Glomerular endothelial cell (primary cell): Measurements from ENCODE around the gene KCNH3. TPM values are rescaled to one million over a fixed set of nuclear protein-coding genes. Genes with fewer than 3 reads are reported as not detected.

Experiments used
- DNase-seq: peaks from one replicate; pipeline ENCODE4 v3.0.0-alpha.2; 2011; ENCODE audit warnings: low read depth, low spot score; ENCODE audit errors: extremely low read depth
- total RNA-seq: library from RNA; depleted of rRNA; stranded (reverse); fragments of >200 nt; gene quantifications from 2 replicates; pipeline ENCODE4 v1.2.3, GENCODE V29; 2015

The KCNH3 gene
- total RNA-seq, 1 donor from 2014 or later = not detected

DNA sequence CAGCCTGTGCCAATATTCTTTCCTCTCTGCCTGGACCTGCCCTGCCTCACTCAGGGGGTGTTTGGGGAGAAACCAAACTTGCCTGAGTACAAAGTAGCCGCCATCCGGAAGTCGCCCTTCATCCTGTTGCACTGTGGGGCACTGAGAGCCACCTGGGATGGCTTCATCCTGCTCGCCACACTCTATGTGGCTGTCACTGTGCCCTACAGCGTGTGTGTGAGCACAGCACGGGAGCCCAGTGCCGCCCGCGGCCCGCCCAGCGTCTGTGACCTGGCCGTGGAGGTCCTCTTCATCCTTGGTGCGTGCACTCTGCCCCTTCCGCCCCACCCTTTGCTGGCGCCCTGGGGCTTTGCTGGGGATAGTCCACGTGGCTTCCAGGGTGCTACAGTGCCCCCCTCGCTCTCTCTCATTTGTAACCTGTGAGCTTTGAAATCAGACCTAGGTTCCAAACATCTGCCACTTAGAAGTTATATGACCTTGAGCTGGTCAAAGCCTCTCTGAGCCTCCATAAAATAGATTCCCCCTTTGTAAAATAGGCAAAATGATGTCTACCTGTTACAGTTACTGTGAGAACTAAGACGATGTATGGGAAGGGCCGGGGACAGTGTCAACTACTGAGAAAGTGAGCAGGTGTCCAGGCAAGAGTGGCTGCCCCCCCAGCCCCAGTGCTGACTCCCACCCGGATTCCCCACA is 4.5 kb downstream of the KCNH3 start:
- DNase-seq = no peak

DNA sequence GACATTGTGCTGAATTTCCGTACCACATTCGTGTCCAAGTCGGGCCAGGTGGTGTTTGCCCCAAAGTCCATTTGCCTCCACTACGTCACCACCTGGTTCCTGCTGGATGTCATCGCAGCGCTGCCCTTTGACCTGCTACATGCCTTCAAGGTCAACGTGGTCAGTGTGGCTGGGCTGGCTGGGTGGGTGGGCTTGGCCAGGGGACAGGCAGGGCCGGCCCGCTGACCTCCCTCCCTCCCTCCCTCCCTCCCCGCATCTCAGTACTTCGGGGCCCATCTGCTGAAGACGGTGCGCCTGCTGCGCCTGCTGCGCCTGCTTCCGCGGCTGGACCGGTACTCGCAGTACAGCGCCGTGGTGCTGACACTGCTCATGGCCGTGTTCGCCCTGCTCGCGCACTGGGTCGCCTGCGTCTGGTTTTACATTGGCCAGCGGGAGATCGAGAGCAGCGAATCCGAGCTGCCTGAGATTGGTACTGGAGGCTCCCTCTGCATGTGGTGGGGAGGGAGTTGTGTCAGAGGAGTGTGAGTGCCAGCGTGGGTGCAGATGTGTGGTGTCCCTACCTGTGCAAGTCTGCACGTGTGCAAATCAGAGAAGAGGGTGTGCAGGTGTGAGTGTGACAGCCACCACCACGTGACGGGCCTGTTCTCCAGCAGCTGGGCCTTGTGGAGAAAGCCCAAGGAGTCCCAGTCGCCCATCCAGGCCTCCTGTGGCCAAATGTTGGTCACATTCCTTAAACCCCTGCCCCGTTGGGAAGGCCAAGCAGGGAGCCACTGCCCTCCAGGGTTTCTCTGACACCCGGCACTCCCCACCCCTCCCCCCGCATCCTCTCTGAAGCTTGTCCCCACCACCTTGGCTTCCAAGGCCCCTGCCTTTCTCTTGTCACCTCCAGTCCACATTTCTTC is 5.3 kb downstream of the KCNH3 start:
- DNase-seq = no peak

DNA sequence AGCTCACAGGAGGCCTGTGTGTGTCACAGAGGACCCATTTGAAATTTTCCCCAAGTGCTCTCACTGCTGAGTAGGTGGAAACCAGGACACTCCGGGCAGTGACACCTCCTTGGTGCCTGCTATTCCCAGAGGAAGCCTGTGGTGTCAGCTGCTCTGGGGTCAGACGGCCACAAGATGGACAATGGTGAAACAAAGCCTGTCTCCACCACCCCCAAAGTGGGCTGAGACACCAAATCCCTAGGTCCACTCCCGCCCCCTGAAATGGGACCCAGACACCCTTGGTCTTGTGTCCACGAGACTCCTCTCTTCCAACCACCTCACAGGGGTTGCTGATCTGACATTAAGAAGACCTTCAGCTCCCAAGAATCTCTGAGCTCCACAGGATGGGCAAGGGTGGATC is 7.0 kb downstream of the KCNH3 start:
- no peak for DNase-seq

DNA sequence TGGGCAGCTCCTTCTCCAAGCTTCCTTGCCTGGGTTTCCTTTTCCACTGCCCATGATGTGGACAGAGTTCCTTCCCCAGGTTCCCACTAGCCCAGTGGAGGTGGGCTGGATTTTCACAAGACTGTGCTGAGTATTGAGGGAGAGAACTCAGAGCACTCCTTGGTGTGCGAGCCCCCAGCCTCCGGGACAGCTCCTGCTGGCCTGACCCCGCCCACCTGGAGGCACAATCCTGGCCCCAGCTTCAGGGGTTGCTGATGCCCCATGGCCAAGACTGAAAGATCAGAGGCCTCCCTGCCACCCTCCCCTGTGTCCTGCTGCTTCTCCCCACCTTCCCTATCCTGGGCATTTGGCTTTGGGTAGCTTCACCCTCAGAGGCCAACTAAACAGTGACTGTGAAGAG is 7.7 kb downstream of the KCNH3 start:
- DNase-seq = no peak

DNA sequence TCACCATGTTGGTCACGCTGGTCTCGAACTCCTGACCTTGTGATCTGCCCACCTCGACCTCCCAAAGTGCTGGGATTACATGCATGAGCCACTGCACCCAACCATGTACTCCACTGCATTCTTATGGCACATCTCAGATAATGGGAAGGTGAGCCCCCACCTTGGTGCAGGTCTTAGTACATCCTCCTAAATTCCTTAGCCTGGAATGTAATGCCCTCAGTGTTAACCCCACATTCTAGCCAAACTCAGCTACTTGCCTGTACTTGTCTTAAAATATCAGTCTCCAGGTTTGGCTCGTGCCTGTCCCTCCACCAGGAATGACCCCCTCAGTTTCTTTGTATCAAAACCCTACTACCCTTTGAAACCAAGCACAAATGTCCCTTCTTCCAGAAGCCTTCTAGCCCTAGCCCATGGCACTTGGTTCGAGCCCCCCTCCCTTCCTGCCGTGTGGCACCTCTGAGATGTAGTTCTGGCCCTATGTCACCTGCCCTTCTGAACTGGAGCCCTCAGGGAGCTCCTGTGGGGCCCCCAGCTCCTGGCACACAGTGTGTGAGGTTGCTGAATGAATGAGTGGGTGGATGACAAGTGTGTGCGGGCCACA is 8.4 kb downstream of the KCNH3 start:
- no peak for DNase-seq

DNA sequence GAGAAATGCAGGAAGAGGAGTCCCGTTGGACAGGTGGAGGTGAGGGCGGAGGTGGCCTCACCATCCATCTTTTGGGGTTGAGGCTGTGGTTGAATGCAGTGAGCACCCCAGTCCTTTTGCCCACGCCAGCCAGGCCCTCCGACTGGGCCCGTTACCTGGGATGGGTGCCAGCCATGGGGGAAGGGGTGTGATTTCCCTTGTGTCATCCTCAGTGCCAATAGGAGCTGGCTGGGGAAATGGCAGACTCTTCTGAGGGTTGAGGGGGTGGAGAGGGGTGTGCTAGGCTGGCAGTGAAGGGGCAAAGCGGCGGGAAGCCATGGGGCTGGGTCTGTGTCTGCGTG is 9.6 kb downstream of the KCNH3 start:
- DNase-seq = no peak

DNA sequence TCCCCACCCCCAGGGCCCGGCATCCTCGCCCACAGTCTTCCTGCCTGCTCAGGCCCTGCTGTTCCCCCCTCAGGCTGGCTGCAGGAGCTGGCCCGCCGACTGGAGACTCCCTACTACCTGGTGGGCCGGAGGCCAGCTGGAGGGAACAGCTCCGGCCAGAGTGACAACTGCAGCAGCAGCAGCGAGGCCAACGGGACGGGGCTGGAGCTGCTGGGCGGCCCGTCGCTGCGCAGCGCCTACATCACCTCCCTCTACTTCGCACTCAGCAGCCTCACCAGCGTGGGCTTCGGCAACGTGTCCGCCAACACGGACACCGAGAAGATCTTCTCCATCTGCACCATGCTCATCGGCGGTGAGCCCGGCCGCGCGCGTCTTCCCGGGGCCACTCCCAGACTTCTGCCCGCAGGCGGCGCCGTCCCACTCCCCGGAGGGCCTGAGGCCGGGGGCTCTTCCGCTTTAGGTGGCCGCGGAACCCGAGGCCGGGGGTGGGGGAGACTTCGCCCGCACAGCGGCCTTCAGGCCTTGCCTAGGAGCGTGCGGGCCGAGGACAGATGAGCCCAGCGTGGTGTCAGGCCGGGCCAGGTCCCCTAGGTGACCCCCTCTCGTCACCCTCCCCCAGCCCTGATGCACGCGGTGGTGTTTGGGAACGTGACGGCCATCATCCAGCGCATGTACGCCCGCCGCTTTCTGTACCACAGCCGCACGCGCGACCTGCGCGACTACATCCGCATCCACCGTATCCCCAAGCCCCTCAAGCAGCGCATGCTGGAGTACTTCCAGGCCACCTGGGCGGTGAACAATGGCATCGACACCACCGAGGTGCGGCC is 10.2 kb downstream of the KCNH3 start:
- no peak for DNase-seq

DNA sequence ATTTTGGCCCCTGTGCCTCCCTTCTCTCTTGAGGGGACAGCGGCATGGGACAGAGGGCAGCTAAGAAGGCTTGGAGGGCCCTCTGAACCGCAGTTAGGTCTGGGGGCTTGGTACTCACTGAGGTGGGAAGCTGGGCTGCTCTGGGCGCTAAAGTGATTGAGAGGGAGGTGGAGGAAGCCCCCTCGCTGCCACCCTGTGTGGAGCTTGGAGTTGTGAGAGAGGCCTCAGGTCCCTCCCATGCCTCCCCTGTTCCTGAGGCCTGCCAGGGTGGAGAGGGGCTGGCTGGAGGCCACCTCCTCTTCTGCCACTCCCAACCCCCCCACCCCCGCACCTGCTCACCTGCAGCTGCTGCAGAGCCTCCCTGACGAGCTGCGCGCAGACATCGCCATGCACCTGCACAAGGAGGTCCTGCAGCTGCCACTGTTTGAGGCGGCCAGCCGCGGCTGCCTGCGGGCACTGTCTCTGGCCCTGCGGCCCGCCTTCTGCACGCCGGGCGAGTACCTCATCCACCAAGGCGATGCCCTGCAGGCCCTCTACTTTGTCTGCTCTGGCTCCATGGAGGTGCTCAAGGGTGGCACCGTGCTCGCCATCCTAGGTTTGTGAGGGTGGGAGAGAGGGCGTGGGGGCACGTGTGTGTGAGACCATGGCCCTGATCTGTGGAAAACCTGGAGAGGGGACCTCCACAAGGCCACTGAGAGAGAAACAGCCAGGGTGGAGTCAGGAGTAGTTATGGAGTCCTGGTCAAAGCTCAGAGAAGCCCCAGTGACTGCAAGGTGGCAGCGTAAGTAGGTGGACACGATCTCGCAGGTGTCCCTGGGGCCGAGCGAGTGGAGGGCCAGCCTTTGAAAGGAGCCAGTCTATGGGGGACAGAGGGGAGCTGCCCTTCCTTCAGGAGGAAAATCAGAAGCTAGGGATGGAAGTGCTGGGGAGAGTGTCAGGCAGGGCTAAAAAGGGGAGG is 11.2 kb downstream of the KCNH3 start:
- no peak for DNase-seq

DNA sequence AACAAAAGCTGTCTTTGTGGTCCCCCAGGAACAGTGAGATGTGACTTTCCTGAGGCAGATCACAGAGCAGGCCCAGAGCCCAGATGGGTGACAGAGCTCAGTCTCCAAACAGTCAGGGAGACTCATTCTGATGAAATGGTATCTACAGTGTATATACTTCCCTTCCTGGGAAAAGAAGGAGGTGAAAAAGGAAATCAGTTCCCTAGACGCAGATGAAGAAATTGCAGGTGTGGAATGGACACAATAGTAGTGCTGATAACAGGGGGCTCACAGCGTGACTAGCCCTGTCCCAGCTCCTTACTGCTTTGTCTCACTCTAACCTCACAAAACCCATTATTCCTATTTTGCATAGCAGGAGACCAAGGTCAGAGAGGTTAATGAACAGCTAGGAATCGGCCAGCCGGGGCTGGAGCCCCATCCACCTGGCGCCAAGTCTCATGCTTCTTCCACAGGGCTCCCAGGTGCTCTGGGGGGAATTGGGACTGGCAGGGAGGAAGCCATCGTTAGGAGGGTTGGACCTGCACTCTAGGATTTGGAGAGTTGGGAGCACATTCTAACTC is 11.9 kb downstream of the KCNH3 start:
- no peak for DNase-seq

DNA sequence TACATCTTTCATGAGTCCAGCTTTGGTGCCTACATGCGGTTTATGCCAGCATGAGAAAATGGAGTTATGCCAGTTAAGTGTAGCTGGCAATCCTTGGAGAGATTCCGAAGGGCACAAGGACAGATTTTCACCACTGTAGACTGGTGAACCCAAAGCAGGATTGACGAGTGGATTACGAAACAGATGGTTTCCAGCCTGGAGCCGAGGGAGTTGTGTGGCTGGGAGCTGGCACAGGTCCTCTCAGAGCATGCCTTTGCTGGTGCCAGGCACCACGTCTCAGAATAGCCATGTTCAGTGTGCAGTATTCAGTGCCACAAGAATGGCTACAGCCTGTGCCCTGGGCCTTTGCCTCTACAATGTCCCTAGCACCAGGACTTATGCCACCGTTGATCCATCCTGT is 13.2 kb downstream of the KCNH3 start:
- no peak for DNase-seq

DNA sequence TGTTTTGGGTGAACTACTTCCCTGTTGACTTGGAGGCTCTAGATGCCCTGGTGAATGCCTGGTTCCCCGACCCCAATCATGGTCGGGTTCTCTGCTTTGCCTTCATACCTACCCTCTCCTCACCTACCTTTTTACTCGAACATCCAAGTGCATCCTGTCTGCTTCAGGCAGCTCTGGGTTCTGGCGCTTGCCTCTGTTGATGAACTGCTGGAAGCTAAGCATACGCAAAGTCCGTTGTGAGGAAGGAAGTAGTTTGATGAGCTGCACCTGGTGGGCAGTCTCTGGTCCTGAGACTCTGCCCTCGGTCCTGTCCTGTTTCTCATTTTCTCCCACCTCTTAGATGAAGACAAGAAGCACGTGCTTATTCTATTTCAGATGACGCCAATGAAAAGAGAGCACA is 13.6 kb downstream of the KCNH3 start:
- DNase-seq = no peak

DNA sequence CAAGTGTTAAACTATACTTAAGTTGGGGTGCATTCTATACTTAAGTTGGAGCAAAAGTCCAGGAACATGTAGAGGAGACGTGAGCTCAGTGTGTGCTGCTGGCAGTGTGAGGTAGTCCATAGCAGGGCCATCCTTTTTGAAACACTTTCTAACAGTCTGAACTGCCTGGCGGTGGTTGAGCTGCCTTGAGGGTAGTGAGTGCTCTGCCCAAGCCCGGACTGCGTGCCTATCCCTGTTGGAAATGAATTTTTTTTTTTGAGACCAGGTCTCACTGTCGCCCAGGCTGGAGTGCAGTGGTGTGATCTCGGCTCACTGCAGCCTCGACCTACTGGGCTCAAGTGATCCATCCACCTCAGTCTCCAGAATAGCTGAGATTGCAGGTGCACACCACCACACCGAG is 14.1 kb downstream of the KCNH3 start:
- DNase-seq = no peak

DNA sequence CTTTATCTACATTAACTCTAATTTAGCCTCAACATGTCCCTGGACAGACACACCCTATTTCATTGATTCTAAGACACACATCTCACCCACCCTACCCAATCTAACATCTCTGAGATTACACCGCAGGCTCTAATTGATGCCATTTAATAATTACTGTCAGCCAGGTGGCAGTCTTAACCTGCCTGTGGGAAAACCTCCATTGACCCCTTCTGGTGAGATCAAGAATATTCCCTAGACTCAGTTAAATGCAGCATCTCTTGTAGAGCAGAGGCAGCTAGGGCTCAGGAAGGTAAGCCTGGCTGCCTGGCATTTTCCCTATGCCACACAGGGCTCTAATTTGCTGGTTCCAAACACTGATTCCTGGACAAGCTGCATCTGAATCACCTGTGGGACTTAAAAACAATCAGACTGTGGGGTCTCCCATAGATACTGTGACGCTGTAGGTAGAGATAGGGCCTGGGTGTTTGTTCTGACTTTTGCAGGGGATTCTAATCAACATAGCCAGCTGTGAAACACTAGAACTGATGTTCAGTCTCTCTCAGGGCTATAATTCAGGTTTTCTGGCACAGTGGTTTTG is 14.8 kb downstream of the KCNH3 start:
- DNase-seq = no peak

DNA sequence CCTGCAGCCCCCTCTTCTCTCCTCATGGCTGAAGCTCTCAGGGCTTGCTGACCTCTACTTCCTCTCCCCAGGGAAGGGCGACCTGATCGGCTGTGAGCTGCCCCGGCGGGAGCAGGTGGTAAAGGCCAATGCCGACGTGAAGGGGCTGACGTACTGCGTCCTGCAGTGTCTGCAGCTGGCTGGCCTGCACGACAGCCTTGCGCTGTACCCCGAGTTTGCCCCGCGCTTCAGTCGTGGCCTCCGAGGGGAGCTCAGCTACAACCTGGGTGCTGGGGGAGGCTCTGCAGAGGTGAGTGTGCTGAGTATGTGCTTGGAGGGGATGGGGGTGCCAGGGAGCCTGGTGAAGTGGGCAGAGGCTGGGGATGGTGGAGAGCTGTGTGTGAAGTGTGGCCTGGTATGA is 15.4 kb downstream of the KCNH3 start:
- DNase-seq = no peak

DNA sequence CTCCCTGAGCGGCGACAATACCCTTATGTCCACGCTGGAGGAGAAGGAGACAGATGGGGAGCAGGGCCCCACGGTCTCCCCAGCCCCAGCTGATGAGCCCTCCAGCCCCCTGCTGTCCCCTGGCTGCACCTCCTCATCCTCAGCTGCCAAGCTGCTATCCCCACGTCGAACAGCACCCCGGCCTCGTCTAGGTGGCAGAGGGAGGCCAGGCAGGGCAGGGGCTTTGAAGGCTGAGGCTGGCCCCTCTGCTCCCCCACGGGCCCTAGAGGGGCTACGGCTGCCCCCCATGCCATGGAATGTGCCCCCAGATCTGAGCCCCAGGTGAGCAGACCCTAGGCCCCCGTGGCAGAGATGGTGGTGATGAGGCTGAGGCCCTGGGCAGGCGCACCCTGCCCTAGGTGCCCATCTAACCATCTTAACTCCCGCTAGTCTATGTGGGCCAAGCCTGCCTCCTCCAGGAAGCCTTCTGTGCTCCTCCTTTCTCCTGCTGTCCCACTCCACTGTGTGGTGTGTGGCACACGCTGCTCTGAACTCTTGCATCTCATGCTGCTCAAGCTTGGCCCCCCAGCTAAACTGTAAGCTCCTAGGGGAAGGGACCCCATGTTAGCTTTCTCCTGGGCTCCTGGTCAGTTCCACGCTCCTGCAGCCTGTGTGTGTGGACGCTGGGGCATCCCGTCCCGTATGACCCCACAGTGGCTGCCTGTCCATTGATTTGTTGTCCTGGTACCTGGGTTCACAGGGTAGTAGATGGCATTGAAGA is 17.0 kb downstream of the KCNH3 start:
- no peak for DNase-seq

DNA sequence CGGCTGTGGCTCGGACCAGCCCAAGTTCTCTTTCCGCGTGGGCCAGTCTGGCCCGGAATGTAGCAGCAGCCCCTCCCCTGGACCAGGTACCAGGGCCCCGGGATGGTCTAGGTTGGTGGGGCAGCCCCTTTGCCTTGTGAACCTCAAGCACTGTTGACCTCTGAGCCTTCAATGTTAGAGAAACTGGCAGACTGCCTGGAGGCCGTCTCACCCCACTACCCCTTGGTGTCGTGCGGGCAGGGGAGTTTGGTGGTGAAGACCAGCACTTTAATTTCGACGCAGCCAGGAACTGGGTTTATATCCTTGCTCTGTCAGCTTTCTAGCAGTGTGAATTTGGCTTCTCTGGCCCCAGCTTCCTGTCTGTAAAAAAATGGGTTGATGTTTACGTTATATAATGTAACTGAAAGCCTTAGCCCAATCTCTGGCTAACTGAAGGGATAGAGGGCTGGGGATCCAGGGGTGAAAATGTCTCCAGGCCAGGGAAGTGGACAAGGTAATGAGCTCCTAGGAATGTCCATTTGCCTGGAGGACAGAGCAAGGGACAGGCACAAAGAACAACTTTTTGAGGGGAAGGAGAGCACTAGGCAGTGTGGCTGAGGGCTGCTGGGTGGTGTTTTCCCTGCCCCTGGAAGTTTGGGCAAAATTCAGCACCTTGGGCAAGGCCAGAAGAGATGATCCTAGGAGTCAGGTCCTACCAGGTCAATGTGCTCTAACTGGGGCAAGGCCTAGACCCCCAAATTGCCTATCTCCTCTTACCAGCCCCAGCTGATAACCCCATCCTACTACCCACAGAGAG is 17.8 kb downstream of the KCNH3 start:
- DNase-seq = no peak

DNA sequence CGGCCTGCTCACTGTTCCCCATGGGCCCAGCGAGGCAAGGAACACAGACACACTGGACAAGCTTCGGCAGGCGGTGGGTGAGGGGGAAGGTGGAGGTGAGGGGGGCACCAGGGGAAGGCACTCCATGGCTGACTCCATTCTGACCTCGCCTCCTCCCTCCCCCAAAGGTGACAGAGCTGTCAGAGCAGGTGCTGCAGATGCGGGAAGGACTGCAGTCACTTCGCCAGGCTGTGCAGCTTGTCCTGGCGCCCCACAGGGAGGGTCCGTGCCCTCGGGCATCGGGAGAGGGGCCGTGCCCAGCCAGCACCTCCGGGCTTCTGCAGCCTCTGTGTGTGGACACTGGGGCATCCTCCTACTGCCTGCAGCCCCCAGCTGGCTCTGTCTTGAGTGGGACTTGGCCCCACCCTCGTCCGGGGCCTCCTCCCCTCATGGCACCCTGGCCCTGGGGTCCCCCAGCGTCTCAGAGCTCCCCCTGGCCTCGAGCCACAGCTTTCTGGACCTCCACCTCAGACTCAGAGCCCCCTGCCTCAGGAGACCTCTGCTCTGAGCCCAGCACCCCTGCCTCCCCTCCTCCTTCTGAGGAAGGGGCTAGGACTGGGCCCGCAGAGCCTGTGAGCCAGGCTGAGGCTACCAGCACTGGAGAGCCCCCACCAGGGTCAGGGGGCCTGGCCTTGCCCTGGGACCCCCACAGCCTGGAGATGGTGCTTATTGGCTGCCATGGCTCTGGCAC is 18.5 kb downstream of the KCNH3 start:
- DNase-seq = no peak
